ENCODE results near the gene REG4. TPM values are rescaled to one million over a fixed set of nuclear protein-coding genes. Genes with fewer than 3 reads are reported as not detected.
A peak's percentile ranks its signal among the peaks of the same experiment; 100 is the strongest.

The REG4 gene
- total RNA-seq, 4 donors from 2014 or later = 27.2 to 559 (median 132) TPM

- H3K4me1 ChIP-seq = peaks cover 0 to 32% (median 6%) of the 10 kb centered on the region in 4 donors
Measured at GRCh38 chr1:119771016-119771415, 40.2 kb downstream of the REG4 start.

GRCh38 chr1:119768778-119769177 is 42.5 kb downstream of the REG4 start, which contains the start of gene HMGCS2:
Gene HMGCS2, minus strand, starts transcription at chr1:119768905. Its CDS starts 61 bp downstream, at chr1:119768844.
- TF ChIP-seq POLR2A (IDR thresholded peaks at IDR 0.05) = peak in 1 of 2 donors; percentile 86
- TF ChIP-seq, protein P1, sequence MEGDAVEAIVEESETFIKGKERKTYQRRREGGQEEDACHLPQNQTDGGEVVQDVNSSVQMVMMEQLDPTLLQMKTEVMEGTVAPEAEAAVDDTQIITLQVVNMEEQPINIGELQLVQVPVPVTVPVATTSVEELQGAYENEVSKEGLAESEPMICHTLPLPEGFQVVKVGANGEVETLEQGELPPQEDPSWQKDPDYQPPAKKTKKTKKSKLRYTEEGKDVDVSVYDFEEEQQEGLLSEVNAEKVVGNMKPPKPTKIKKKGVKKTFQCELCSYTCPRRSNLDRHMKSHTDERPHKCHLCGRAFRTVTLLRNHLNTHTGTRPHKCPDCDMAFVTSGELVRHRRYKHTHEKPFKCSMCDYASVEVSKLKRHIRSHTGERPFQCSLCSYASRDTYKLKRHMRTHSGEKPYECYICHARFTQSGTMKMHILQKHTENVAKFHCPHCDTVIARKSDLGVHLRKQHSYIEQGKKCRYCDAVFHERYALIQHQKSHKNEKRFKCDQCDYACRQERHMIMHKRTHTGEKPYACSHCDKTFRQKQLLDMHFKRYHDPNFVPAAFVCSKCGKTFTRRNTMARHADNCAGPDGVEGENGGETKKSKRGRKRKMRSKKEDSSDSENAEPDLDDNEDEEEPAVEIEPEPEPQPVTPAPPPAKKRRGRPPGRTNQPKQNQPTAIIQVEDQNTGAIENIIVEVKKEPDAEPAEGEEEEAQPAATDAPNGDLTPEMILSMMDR (IDR thresholded peaks at IDR 0.05) = no peak
- H3K36me3 ChIP-seq = no peaks in the 10 kb centered on the region
- H3K4me3 ChIP-seq = peak within 1 kb of the TSS in 1 of 4 donors; percentile 62
- no peaks in the 10 kb centered on the region for H3K9me3 ChIP-seq
- peaks cover 0 to 28% (median 5%) of the 10 kb centered on the region in 4 donors for H3K4me1 ChIP-seq
- H3K27me3 ChIP-seq = no peaks in the 10 kb centered on the region
- peak within 1 kb of the TSS in 1 of 4 donors; percentile 88 for H3K27ac ChIP-seq
- peak in 2 of 3 donors; percentile 71 to 88 for DNase-seq

More at GRCh38 chr1:119771016-119771415, 40.2 kb downstream of the REG4 start:
- no peak for DNase-seq
- Histone ChIP-seq H3K4me3 (no peak overlapping the region), H3K9me3 (no peaks in the 10 kb centered on the region), H3K27ac (peak overlapping the region in 1 of 4 donors; percentile 88), H3K36me3 (no peaks in the 10 kb centered on the region), H3K27me3 (no peaks in the 10 kb centered on the region)
- TF ChIP-seq, protein P1 (IDR thresholded peaks at IDR 0.05) = peak in 1 of 6 experiments; percentile 11
- TF ChIP-seq POLR2A (IDR thresholded peaks at IDR 0.05) = no peak

DNA sequence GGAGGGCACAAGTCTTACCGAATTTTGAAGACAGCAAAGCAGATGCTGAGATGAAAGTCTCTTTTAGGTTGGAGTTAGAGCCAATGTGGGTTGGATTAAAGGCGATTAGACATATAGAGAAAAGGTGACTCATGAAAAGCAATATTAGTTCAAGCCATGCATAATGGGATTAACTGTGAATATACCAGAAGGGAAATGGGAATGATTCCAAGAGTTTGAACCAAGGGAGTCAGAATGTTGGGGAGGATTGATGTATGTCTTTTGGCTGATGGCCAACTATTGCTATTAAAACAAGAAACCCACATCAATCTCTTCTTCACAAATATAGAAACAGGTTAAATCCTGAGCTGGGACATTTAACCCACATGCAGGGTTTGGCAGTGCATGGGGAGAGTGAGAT is 43.8 kb downstream of the REG4 start:
- Histone ChIP-seq H3K36me3 (no peaks in the 10 kb centered on the region), H3K27ac (peak overlapping the region in 1 of 4 donors; percentile 88), H3K9me3 (no peaks in the 10 kb centered on the region), H3K4me3 (peak overlapping the region in 1 of 4 donors; percentile 62), H3K4me1 (peaks cover 0 to 20% (median 3%) of the 10 kb centered on the region in 4 donors), H3K27me3 (no peaks in the 10 kb centered on the region)
- DNase-seq = no peak
- TF ChIP-seq, protein P1 (IDR thresholded peaks at IDR 0.05) = no peak
- TF ChIP-seq POLR2A (IDR thresholded peaks at IDR 0.05) = no peak

DNA sequence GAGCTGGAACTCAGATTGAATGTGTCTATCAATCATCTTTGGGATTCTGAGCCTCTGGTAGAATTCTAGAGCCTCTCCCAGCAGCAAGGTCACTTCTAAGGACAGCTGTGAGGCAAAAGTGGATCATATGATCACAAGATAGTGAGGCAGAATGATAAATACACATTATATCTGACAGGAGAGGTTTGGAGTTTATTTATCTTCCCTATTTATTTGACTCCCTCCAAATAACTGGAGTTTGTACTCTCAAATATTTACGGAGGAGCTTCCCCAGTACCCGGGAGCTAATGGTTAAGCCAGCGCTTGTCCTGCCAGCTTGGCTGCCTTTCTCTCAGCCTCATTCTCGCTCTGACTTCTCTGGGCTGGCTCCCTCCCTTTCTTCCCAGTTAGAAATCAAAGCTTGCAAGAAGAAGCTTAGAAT is 44.9 kb downstream of the REG4 start:
- TF ChIP-seq, protein P1 (IDR thresholded peaks at IDR 0.05) = no peak
- no peak for TF ChIP-seq POLR2A (IDR thresholded peaks at IDR 0.05)
- Histone ChIP-seq H3K4me3 (peak overlapping the region in 1 of 4 donors; percentile 62), H3K36me3 (no peaks in the 10 kb centered on the region), H3K4me1 (peaks cover 0 to 20% (median 0%) of the 10 kb centered on the region in 4 donors), H3K27me3 (no peaks in the 10 kb centered on the region), H3K27ac (peak overlapping the region in 2 of 4 donors; percentile 47 to 88), H3K9me3 (no peaks in the 10 kb centered on the region)
- no peak for DNase-seq

DNA sequence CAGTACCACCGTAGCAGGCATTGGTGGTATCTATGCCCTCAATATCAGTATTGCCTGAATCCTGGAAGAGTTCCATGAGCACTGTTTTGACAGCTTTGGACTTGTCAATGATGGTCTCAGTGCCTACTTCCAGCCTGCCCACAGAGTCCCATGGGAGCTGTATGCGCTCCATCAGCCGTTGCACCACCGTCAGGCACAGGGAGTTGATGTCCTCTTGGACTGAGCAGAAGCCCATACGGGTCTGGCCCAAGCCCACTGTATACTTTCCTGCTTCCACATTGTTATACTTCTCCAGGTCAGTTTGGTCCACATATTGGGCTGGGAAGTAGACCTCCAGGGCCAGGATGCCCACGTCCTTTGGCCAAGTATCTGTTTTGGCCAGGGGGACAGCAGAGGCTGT is 47.0 kb downstream of the REG4 start:
- Histone ChIP-seq H3K9me3 (no peaks in the 10 kb centered on the region), H3K36me3 (no peaks in the 10 kb centered on the region), H3K27me3 (no peaks in the 10 kb centered on the region), H3K27ac (peak overlapping the region in 1 of 4 donors; percentile 31), H3K4me1 (peaks cover 0 to 20% (median 0%) of the 10 kb centered on the region in 4 donors), H3K4me3 (peak overlapping the region in 1 of 4 donors; percentile 62)
- DNase-seq = no peak
- TF ChIP-seq, protein P1 (IDR thresholded peaks at IDR 0.05) = no peak
- no peak for TF ChIP-seq POLR2A (IDR thresholded peaks at IDR 0.05)
